ENCODE results near the gene RCVRN.

GRCh38 chr17:9868552-9868951 is 36.5 kb downstream of the RCVRN start:
- TF ChIP-seq EZH2phosphoT487 (IDR thresholded peaks at IDR 0.05; ENCODE audit: low read depth) (no peak), CTCF (IDR thresholded peaks at IDR 0.05; ENCODE audit: low read depth, low read length) (no peak)

Data from OCI-LY3 (cell line).